Measurements from ENCODE around the gene KIAA1217.

DNA sequence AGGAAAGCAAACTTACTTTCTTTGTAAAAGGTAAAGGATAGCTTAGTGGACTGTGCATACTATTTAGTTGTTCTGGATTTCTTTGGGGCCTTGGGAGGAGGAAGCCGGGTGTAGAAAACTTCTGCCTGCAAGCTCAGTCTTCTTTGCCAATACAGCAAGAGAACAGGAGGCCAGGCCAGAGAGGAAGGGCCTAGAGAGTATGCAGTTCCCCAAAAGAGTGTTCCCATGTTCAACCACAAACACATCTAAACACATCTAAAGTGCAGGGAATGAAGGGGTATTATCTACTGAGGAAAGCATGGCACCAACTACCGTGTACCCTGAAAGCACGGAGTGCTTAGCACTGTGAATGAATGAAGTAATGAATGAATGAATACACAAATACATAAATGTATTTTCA lies 11.0 kb downstream of the KIAA1217 start:
- TF ChIP-seq, protein P1, sequence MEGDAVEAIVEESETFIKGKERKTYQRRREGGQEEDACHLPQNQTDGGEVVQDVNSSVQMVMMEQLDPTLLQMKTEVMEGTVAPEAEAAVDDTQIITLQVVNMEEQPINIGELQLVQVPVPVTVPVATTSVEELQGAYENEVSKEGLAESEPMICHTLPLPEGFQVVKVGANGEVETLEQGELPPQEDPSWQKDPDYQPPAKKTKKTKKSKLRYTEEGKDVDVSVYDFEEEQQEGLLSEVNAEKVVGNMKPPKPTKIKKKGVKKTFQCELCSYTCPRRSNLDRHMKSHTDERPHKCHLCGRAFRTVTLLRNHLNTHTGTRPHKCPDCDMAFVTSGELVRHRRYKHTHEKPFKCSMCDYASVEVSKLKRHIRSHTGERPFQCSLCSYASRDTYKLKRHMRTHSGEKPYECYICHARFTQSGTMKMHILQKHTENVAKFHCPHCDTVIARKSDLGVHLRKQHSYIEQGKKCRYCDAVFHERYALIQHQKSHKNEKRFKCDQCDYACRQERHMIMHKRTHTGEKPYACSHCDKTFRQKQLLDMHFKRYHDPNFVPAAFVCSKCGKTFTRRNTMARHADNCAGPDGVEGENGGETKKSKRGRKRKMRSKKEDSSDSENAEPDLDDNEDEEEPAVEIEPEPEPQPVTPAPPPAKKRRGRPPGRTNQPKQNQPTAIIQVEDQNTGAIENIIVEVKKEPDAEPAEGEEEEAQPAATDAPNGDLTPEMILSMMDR (IDR thresholded peaks at IDR 0.05), result no peak
- TF ChIP-seq POLR2A (IDR thresholded peaks at IDR 0.05), result no peak
